Measurements from ENCODE around the gene ANKRD45. TPM values are rescaled to one million over a fixed set of nuclear protein-coding genes. Genes with fewer than 3 reads are reported as not detected.

The ANKRD45 gene
- total and polyA plus RNA-seq, 2 donors (not counting 1 experiment from before 2014, with no cell fraction given): 0.06 TPM; not detected in 1

DNA sequence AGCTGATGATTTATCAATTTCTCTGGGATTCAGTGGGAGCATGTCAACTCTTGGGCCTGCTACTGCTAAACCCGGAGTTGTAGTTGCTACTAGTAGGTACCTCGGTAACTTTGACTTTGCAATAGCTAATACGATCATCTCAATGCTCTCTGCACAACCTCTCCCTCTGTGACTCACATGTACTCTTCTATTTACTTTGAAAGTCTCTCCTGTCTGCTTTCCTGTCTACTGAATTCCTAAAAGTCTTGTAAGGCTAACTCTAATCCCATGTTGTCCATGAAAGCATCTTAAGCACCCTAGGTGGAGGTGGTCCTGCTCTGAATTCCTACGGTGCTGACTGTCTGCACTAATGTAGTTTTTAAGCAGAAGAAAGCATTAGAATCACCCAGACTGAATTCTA is 96.1 kb downstream of the ANKRD45 start:
- no peaks in the 10 kb centered on the region for H3K4me1 Mint-ChIP-seq
- H3K27ac Mint-ChIP-seq: no peak overlapping the region
- H3K27ac ChIP-seq (ENCODE audit: low read length in 2 of 2): no peak overlapping the region
- no peak overlapping the region for H3K4me3 ChIP-seq (ENCODE audit: control extremely low read depth in 1 of 5, extremely low read depth in 1 of 5, insufficient read depth in 1 of 5, low read depth in 2 of 5, low read length in 4 of 5)
- POLR2A ChIA-PET: no interaction called here
- ATAC-seq (ENCODE audit: low read depth): no peak
- TF ChIP-seq, protein P1, sequence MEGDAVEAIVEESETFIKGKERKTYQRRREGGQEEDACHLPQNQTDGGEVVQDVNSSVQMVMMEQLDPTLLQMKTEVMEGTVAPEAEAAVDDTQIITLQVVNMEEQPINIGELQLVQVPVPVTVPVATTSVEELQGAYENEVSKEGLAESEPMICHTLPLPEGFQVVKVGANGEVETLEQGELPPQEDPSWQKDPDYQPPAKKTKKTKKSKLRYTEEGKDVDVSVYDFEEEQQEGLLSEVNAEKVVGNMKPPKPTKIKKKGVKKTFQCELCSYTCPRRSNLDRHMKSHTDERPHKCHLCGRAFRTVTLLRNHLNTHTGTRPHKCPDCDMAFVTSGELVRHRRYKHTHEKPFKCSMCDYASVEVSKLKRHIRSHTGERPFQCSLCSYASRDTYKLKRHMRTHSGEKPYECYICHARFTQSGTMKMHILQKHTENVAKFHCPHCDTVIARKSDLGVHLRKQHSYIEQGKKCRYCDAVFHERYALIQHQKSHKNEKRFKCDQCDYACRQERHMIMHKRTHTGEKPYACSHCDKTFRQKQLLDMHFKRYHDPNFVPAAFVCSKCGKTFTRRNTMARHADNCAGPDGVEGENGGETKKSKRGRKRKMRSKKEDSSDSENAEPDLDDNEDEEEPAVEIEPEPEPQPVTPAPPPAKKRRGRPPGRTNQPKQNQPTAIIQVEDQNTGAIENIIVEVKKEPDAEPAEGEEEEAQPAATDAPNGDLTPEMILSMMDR (IDR thresholded peaks at IDR 0.05): no peak
- no peak for TF ChIP-seq EZH2 (IDR thresholded peaks at IDR 0.05; ENCODE audit: borderline replicate concordance, insufficient read depth, low read depth, low read length, poor library complexity, severe bottlenecking)
- H3K9me3 Mint-ChIP-seq (ENCODE audit: insufficient read depth): no peaks in the 10 kb centered on the region
- H3K4me3 Mint-ChIP-seq: no peak overlapping the region
- H3K4me2 ChIP-seq (replicated peaks; ENCODE audit: low read depth, low read length, poor library complexity, severe bottlenecking): no peak overlapping the region
- H3K27me3 ChIP-seq (replicated peaks in 1 of 4; ENCODE audit: control extremely low read depth in 1 of 4, control insufficient read depth in 3 of 4, insufficient read depth in 4 of 4, low read length in 3 of 4): peaks cover 0 to 4% (median 0%) of the 10 kb centered on the region in 4 experiments
- H3K9ac ChIP-seq (ENCODE audit: low read length): no peak overlapping the region
- no peaks in the 10 kb centered on the region for H3K4me1 ChIP-seq (ENCODE audit: control insufficient read depth in 2 of 2, insufficient read depth in 2 of 2, low read length in 2 of 2)
- H4K20me1 ChIP-seq (ENCODE audit: control insufficient read depth, insufficient read depth, low read length, poor library complexity, severe bottlenecking): no peaks in the 10 kb centered on the region
- intact Hi-C loops (cut with micrococcal nuclease): no loop called here
- no peaks in the 10 kb centered on the region for H3K79me2 ChIP-seq (ENCODE audit: control insufficient read depth, insufficient read depth, low read length)
- H2AFZ ChIP-seq (ENCODE audit: insufficient read depth, low read depth, low read length, poor library complexity, severe bottlenecking): no peak overlapping the region
- CTCF ChIA-PET: no interaction called here
- 100% methylated on average over 3 of the region's 4 CpGs for WGBS (ENCODE audit: insufficient coverage)
- no peak for DNase-seq
- H3K27me3 Mint-ChIP-seq: peaks cover 20% of the 10 kb centered on the region
- no peaks in the 10 kb centered on the region for H3K36me3 ChIP-seq (replicated peaks in 1 of 2; ENCODE audit: control extremely low read depth in 1 of 2, control insufficient read depth in 1 of 2, extremely low read depth in 1 of 2, insufficient read depth in 2 of 2, low read length in 1 of 2)
- H3K9me3 ChIP-seq (ENCODE audit: control extremely low read depth in 1 of 3, control insufficient read depth in 2 of 3, insufficient read depth in 1 of 3, low read length in 2 of 3): no peaks in the 10 kb centered on the region

DNA sequence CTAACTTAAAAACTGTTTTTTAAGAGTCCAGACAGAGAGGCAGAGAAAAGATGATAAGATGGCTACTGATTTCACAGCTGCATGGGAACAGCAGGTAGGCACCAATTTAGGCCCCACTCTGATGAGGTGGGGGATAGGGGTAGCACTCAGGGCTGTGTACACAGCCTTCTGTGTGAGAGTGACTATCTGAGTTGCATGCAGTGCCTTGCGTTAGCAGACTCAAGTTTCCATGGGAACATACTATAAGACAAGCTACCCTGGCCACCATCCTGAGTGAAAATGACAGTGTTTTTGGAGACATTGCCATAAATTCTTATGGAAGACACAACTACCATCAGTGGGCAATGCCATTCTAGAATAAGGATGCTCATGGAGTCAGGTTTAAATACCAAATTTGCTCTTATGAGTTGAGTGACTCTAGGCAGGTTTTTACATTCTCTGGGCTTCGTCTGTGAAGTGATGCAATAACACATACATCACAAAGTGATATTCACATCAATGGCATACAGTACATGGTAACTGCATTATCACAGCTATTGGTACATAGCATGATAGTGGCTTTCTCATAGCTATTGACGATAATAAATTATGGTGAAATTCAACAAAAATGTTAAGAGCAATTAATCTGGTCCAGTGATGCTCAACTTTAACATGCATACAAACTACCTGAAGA is 97.3 kb downstream of the ANKRD45 start:
- intact Hi-C loops (cut with micrococcal nuclease): no loop called here
- Histone ChIP-seq H3K27ac (ENCODE audit: low read length in 2 of 2) (no peak overlapping the region), H3K9me3 (ENCODE audit: control extremely low read depth in 1 of 3, control insufficient read depth in 2 of 3, insufficient read depth in 1 of 3, low read length in 2 of 3) (no peaks in the 10 kb centered on the region), H2AFZ (ENCODE audit: insufficient read depth, low read depth, low read length, poor library complexity, severe bottlenecking) (no peak overlapping the region), H4K20me1 (ENCODE audit: control insufficient read depth, insufficient read depth, low read length, poor library complexity, severe bottlenecking) (no peaks in the 10 kb centered on the region), H3K27me3 (replicated peaks in 1 of 4; ENCODE audit: control extremely low read depth in 1 of 4, control insufficient read depth in 3 of 4, insufficient read depth in 4 of 4, low read length in 3 of 4) (peaks cover 0 to 4% (median 0%) of the 10 kb centered on the region in 4 experiments), H3K9ac (ENCODE audit: low read length) (no peak overlapping the region), H3K4me3 (ENCODE audit: control extremely low read depth in 1 of 5, extremely low read depth in 1 of 5, insufficient read depth in 1 of 5, low read depth in 2 of 5, low read length in 4 of 5) (no peak overlapping the region), H3K4me2 (replicated peaks; ENCODE audit: low read depth, low read length, poor library complexity, severe bottlenecking) (no peak overlapping the region), H3K4me1 (ENCODE audit: control insufficient read depth in 2 of 2, insufficient read depth in 2 of 2, low read length in 2 of 2) (no peaks in the 10 kb centered on the region), H3K36me3 (replicated peaks in 1 of 2; ENCODE audit: control extremely low read depth in 1 of 2, control insufficient read depth in 1 of 2, extremely low read depth in 1 of 2, insufficient read depth in 2 of 2, low read length in 1 of 2) (no peaks in the 10 kb centered on the region), H3K79me2 (ENCODE audit: control insufficient read depth, insufficient read depth, low read length) (no peaks in the 10 kb centered on the region)
- Mint-ChIP-seq H3K27me3 (peaks cover 21% of the 10 kb centered on the region), H3K27ac (no peak overlapping the region), H3K4me3 (no peak overlapping the region), H3K9me3 (ENCODE audit: insufficient read depth) (peaks cover 7% of the 10 kb centered on the region), H3K4me1 (no peaks in the 10 kb centered on the region)
- ChIA-PET CTCF (no interaction called here), POLR2A (no interaction called here)
- no peak for ATAC-seq (ENCODE audit: low read depth)
- TF ChIP-seq, protein P1 (IDR thresholded peaks at IDR 0.05): no peak
- TF ChIP-seq EZH2 (IDR thresholded peaks at IDR 0.05; ENCODE audit: borderline replicate concordance, insufficient read depth, low read depth, low read length, poor library complexity, severe bottlenecking): no peak
- no CpG with 5 or more reads among the region's 3 CpGs for WGBS (ENCODE audit: insufficient coverage)
- no peak for DNase-seq

Data from B cell (primary cell).